Measurements from ENCODE around the gene SLC16A1.
"Not testable (repeated sequence)": the region's sequence is repeated elsewhere in the genome, so short reads cannot be mapped to it uniquely, and the experiment has no call there.

The SLC16A1 gene

GRCh38 chr1:112955773-112956543 is at the start of gene SLC16A1:
Gene SLC16A1, minus strand, starts transcription at chr1:112956196. Its CDS starts 26,888 bp downstream, at chr1:112929308.
- peak; percentile 87 for DNase-seq (ENCODE audit: low read depth)

GRCh38 chr1:113003751-113004690 is 48.0 kb upstream of the SLC16A1 start:
- DNase-seq (ENCODE audit: low read depth): no peak

- DNase-seq (ENCODE audit: low read depth): no peak
These were observed 46.3 kb upstream of the SLC16A1 start for GRCh38 chr1:113002297-113002696.

- DNase-seq (ENCODE audit: low read depth): no peak
These were observed 42.7 kb upstream of the SLC16A1 start for GRCh38 chr1:112998592-112999235.

- no peak for DNase-seq (ENCODE audit: low read depth)
These were observed 41.8 kb upstream of the SLC16A1 start for GRCh38 chr1:112997781-112998180.

- no peak for DNase-seq (ENCODE audit: low read depth)
These were observed 39.9 kb upstream of the SLC16A1 start for GRCh38 chr1:112995890-112996289.

GRCh38 chr1:112995021-112995420 is 39.0 kb upstream of the SLC16A1 start:
- DNase-seq (ENCODE audit: low read depth): not testable (repeated sequence)

GRCh38 chr1:112992780-112993179 is 36.8 kb upstream of the SLC16A1 start:
- no peak for DNase-seq (ENCODE audit: low read depth)

GRCh38 chr1:112991402-112992120 is 35.6 kb upstream of the SLC16A1 start:
- DNase-seq (ENCODE audit: low read depth): no peak

- DNase-seq (ENCODE audit: low read depth): no peak
These were observed 34.3 kb upstream of the SLC16A1 start for GRCh38 chr1:112990271-112990670.

GRCh38 chr1:112988367-112988766 is 32.4 kb upstream of the SLC16A1 start:
- no peak for DNase-seq (ENCODE audit: low read depth)

- DNase-seq (ENCODE audit: low read depth): no peak
These were observed 29.1 kb upstream of the SLC16A1 start for GRCh38 chr1:112985123-112985522.

- no peak for DNase-seq (ENCODE audit: low read depth)
These were observed 27.6 kb upstream of the SLC16A1 start for GRCh38 chr1:112983537-112984131.

GRCh38 chr1:112982853-112983536 is 27.0 kb upstream of the SLC16A1 start:
- no peak for DNase-seq (ENCODE audit: low read depth)

- DNase-seq (ENCODE audit: low read depth): no peak
These were observed 26.3 kb upstream of the SLC16A1 start for GRCh38 chr1:112982328-112982727.

- DNase-seq (ENCODE audit: low read depth): not testable (repeated sequence)
These were observed 25.8 kb upstream of the SLC16A1 start for GRCh38 chr1:112981834-112982233.

- no peak for DNase-seq (ENCODE audit: low read depth)
These were observed 25.4 kb upstream of the SLC16A1 start for GRCh38 chr1:112981426-112981825.

GRCh38 chr1:112975336-112975735 is 19.3 kb upstream of the SLC16A1 start:
- DNase-seq (ENCODE audit: low read depth): no peak

GRCh38 chr1:112974646-112975045 is 18.6 kb upstream of the SLC16A1 start:
- no peak for DNase-seq (ENCODE audit: low read depth)

- no peak for DNase-seq (ENCODE audit: low read depth)
These were observed 17.8 kb upstream of the SLC16A1 start for GRCh38 chr1:112973788-112974187.

GRCh38 chr1:112971006-112971405 is 15.0 kb upstream of the SLC16A1 start:
- no peak for DNase-seq (ENCODE audit: low read depth)

Data from activated T-cell treated with anti-CD3 and anti-CD28 coated beads for 24 hours (primary cell).